Body of pancreas (tissue), 4 donors: ENCODE measurements around the gene BAG3. TPM values are rescaled to one million over a fixed set of nuclear protein-coding genes. Genes with fewer than 3 reads are reported as not detected.

Source experiments
- ATAC-seq: fragments of 150-250 bp; one replicate; pipeline ENCODE4 v1.9.1; 2016
- DNase-seq, 4 donors: peaks; one replicate each; pipeline ENCODE4 v3.0.0-alpha.2; 2019
- H3K27ac ChIP-seq, 4 donors: fragments of 200-600 bp; sonication (generic); 1 replicate in 3 of 4; 2 replicates in 1 of 4; pipeline versions ENCODE4 v1.5.1 to v1.6.1; 2016 to 2019; ENCODE audit warnings: mild to moderate bottlenecking in 1 of 4, mixed read lengths in 1 of 4, moderate library complexity in 1 of 4
- H3K27me3 ChIP-seq, 2 donors: fragments of 200-600 bp; sonication (generic); one replicate each; pipeline ENCODE4 v1.6.0; 2016; ENCODE audit warnings: mild to moderate bottlenecking in 1 of 2
- H3K36me3 ChIP-seq, 2 donors: fragments of 200-600 bp; sonication (generic); replicated peaks in 1 of 2; 2 replicates each; pipeline ENCODE4 v1.5.1; 2016; ENCODE audit warnings: low read depth in 2 of 2; ENCODE audit not compliant: insufficient read depth in 1 of 2
- H3K4me1 ChIP-seq: fragments of 200-600 bp; sonication (generic); one replicate; pipeline ENCODE4 v1.6.0; 2016
- H3K4me3 ChIP-seq, 2 donors: fragments of 200-600 bp; sonication (generic); 1 replicate in 1 of 2; 2 replicates in 1 of 2; pipeline ENCODE4 v1.5.1; 2016 to 2019
- H3K9me3 ChIP-seq, 3 donors: fragments of 200-600 bp; sonication (generic); 1 replicate in 2 of 3; 2 replicates in 1 of 3; pipeline ENCODE4 v1.5.1; 2016
- POLR2A ChIP-seq, 3 donors: fragments of 450-650 bp; IDR thresholded peaks; one replicate each; pipeline ENCODE4 v1.6.1; 2016; ENCODE audit warnings: antibody characterized with exemption in 3 of 3, mild to moderate bottlenecking in 2 of 3
- WGBS, 2 donors: methylation state at CpG; one replicate each; pipeline ENCODE4 v1.1.5; 2017; 5-methylcytosine and 5-hydroxymethylcytosine counted together
- intact Hi-C: fragments of 100-400 bp; cut with DNase I; formaldehyde crosslinking; loops from one replicate; pipeline ENCODE4 v1.15.1; 2023
- total RNA-seq, 2 donors: library from RNA; depleted of rRNA; stranded (reverse); fragments of >200 nt; gene quantifications; one replicate each; pipeline ENCODE4 v1.1.0, GENCODE V29; 2016
- TF ChIP-seq, protein P1 (sequence below), 7 experiments: fragments of 450-650 bp in 4 of 7; fragments of 200-600 bp in 3 of 7; sonication (generic) in 3 of 7; IDR thresholded peaks; one replicate each; pipeline ENCODE4 v1.5.1; 2016 to 2019; ENCODE audit warnings: antibody characterized with exemption in 7 of 7

BAG3 gene
- total RNA-seq, 2 donors from 2014 or later, result 11.9 to 17.5 TPM

- H3K4me3 ChIP-seq, result no peak overlapping the region
These were observed 20.9 kb upstream of the BAG3 start for GRCh38 chr10:119630300-119630699.

GRCh38 chr10:119633538-119634218 is 17.5 kb upstream of the BAG3 start:
- Histone ChIP-seq H3K36me3 (no peaks in the 10 kb centered on the region), H3K4me3 (no peak overlapping the region), H3K9me3 (no peaks in the 10 kb centered on the region), H3K27ac (no peak overlapping the region), H3K4me1 (no peaks in the 10 kb centered on the region), H3K27me3 (no peaks in the 10 kb centered on the region)
- ATAC-seq (no peak), DNase-seq (no peak)
- TF ChIP-seq, protein P1, sequence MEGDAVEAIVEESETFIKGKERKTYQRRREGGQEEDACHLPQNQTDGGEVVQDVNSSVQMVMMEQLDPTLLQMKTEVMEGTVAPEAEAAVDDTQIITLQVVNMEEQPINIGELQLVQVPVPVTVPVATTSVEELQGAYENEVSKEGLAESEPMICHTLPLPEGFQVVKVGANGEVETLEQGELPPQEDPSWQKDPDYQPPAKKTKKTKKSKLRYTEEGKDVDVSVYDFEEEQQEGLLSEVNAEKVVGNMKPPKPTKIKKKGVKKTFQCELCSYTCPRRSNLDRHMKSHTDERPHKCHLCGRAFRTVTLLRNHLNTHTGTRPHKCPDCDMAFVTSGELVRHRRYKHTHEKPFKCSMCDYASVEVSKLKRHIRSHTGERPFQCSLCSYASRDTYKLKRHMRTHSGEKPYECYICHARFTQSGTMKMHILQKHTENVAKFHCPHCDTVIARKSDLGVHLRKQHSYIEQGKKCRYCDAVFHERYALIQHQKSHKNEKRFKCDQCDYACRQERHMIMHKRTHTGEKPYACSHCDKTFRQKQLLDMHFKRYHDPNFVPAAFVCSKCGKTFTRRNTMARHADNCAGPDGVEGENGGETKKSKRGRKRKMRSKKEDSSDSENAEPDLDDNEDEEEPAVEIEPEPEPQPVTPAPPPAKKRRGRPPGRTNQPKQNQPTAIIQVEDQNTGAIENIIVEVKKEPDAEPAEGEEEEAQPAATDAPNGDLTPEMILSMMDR (IDR thresholded peaks at IDR 0.05), result no peak
- no peak for TF ChIP-seq POLR2A (IDR thresholded peaks at IDR 0.05)
- intact Hi-C loops, result no loop called here
- 71 to 73% methylated on average over 3 of the region's 3 CpGs for WGBS, 2 donors

More at GRCh38 chr10:119630300-119630699, 20.9 kb upstream of the BAG3 start:
- Histone ChIP-seq H3K9me3 (no peaks in the 10 kb centered on the region), H3K4me1 (no peaks in the 10 kb centered on the region), H3K27ac (no peak overlapping the region), H3K36me3 (no peaks in the 10 kb centered on the region), H3K27me3 (no peaks in the 10 kb centered on the region)
- WGBS, 2 donors, result 47 to 52% methylated on average over 5 of the region's 5 CpGs
- TF ChIP-seq, protein P1 (IDR thresholded peaks at IDR 0.05), result no peak
- no peak for TF ChIP-seq POLR2A (IDR thresholded peaks at IDR 0.05)
- intact Hi-C loops, result no loop called here
- DNase-seq (peak in 3 of 4 donors; percentile 27 to 60 (median 34)), ATAC-seq (no peak)

- no peaks in the 10 kb centered on the region for H3K27me3 ChIP-seq
- DNase-seq (peak in 2 of 4 donors; percentile 21 to 30), ATAC-seq (no peak)
- H3K4me1 ChIP-seq, result no peaks in the 10 kb centered on the region
- no peak overlapping the region for H3K27ac ChIP-seq
- TF ChIP-seq, protein P1 (IDR thresholded peaks at IDR 0.05), result no peak
- no peak for TF ChIP-seq POLR2A (IDR thresholded peaks at IDR 0.05)
- no peaks in the 10 kb centered on the region for H3K36me3 ChIP-seq
- WGBS, 2 donors, result 81 to 82% methylated on average over 1 of the region's 1 CpG
- intact Hi-C loops, result no loop called here
- H3K9me3 ChIP-seq, result no peaks in the 10 kb centered on the region
- H3K4me3 ChIP-seq, result no peak overlapping the region
These were observed 17.0 kb upstream of the BAG3 start for GRCh38 chr10:119634219-119634544.

DNA sequence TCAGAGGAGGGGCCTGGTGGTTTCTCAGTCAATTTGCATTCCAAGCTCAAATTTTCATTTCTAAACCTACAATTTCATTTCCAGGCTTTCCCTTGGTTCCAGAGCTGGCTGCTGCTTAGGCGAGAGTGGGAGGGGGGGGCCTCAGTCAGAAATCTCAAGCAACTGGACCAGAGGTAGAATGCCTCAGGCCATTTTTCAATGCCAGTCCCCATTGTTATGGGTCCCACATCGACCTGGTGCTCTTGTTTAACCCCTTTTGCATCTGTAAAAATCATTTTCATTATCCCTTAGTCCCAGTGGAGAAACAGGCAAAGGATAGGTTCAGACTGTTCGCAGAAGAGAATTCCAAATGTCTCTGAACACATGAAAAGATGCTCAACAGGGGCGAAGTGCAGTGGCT is 13.5 kb upstream of the BAG3 start:
- no peak for ATAC-seq
- 73 to 76% methylated on average over 4 of the region's 4 CpGs for WGBS, 2 donors
- DNase-seq, result no peak
- intact Hi-C loops, result no loop called here
- H3K36me3 ChIP-seq, result no peaks in the 10 kb centered on the region
- H3K4me1 ChIP-seq, result no peaks in the 10 kb centered on the region
- H3K27ac ChIP-seq, result no peak overlapping the region
- H3K27me3 ChIP-seq, result no peaks in the 10 kb centered on the region
- no peak for TF ChIP-seq POLR2A (IDR thresholded peaks at IDR 0.05)
- TF ChIP-seq, protein P1 (IDR thresholded peaks at IDR 0.05), result no peak
- H3K4me3 ChIP-seq, result no peak overlapping the region
- no peaks in the 10 kb centered on the region for H3K9me3 ChIP-seq

DNA sequence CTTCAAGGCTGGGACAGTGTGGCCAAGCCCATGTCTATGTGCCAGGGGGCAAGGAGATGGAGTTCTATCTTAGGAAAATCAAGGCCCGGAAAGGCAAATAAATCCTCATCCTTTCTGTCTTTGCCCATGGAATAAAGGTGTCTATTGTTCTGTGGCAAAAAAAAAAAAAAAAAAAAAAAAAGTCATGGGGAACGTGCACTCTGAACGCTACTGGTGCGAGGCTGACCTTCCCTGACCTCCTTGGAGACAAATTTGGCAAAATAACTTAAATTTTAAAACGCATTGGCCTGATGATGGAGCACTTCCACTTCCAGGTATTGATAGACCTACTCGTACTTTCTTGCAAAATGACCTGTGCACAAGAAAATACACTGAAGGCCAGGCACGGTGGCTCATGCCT is 12.2 kb upstream of the BAG3 start:
- Histone ChIP-seq H3K9me3 (no peaks in the 10 kb centered on the region), H3K4me3 (no peak overlapping the region), H3K36me3 (no peaks in the 10 kb centered on the region), H3K27ac (no peak overlapping the region), H3K4me1 (no peaks in the 10 kb centered on the region), H3K27me3 (no peaks in the 10 kb centered on the region)
- intact Hi-C loops, result no loop called here
- WGBS, 2 donors, result 60 to 67% methylated on average over 7 of the region's 7 CpGs
- DNase-seq, result no peak
- no peak for ATAC-seq
- TF ChIP-seq, protein P1 (IDR thresholded peaks at IDR 0.05), result no peak
- no peak for TF ChIP-seq POLR2A (IDR thresholded peaks at IDR 0.05)
